ENCODE results near the gene VANGL1.

Gene VANGL1

DNA sequence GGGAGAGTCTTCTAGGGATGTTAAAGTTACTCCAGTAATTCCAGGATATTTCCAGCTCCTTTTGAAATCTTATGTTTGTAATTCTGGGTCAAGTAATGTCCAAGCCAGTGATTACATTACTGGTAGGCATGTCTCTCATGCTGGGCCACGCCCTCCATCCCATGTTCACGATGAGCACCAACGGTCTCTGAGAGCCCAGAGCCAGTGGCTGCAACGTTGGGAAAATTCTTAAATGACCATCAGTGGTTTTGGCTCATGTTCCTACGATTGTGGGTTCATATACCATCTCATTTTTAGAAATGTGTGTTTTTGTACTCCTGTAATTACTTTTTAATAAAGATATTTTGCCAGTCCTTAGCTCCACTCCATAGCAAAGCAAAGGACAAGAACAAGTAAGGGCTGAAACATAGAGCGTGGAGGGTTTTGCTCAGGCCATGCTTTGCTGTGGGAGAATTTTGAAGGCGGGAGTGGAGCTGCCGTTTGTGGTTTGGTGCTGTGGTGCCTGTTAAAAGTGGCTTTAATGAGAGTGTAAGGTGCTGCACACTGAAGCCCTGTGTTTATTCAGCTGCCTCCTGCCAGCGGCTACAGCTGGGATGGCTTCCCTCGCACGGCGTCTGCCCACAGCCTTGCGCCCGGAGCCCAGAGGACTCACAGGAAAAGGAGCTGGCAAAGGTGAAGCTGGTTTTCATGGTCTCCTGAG, 28.9 kb downstream of the VANGL1 start:
- no peak for DNase-seq

DNA sequence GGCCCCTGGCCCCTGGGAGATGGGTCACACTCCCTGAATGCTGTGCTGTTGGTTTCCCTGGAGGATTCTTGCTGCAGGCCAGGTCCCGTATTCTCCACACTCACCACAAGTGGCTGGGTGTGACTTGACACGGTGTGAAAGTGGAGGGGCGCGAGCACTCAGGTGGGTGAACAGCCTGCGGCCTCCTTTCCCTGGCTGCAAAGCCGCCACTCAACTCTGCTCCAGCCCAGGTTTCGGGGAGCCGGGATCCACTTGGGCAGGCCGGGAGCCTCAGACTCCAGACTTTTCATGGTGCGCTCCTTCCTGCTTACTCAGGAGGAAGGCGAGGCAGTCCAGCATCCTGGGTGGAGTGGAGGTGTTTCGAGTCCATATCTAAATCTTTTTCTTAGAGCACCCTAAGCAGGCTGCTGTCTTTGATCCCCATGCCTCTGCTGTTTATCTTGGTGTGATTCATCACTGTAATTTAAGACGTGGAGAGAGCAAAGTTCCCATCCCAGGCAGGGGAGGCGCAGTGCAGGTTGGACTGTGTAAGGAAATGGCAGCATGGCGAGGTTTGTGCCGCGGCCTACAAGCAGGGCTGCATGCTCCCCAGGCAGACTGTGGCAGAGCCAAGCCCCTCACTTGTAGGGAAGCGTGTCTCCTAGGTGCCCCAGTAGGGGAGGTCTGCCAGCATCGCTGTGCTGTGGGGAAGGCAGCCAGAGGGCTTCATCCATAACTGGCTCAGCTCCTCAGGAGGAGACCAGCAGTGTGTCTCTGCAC, 29.6 kb downstream of the VANGL1 start:
- DNase-seq: no peak

GRCh38 chr1:115672224-115673009, 30.6 kb downstream of the VANGL1 start:
- no peak for DNase-seq

DNA sequence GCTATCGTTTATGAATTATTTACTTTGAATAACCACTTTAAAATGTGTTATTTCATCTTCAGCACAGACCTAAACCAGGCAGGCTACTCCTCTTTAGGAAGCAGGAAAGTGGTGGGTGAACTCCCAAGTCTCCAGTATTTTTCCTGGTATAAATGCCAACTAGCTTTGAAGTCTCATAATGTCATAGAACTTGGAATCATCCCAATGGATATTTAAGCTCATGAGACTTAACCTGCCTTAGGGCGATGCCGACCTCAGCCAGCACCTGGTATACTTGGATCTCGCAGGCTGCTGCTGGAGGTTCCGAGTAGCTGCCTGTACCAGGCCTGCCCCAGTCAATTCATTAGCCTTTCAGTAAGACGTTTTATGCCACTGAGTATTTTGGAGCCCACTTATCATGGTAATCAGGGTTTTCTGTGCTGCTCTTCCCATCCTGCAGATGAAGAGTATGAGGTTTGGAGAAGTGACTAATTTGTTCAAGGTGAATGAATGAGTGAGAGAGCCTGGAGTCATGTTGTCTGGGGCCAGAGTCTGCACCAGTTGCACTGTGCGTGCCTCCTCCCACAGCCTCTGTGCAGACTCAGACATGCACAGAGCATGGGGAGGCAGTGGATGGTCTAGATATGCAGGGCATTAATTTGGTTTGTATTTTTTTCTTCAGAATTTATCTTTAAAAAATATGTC, 34.9 kb downstream of the VANGL1 start:
- no peak for DNase-seq

GRCh38 chr1:115677182-115677555, 35.4 kb downstream of the VANGL1 start:
- no peak for DNase-seq

DNA sequence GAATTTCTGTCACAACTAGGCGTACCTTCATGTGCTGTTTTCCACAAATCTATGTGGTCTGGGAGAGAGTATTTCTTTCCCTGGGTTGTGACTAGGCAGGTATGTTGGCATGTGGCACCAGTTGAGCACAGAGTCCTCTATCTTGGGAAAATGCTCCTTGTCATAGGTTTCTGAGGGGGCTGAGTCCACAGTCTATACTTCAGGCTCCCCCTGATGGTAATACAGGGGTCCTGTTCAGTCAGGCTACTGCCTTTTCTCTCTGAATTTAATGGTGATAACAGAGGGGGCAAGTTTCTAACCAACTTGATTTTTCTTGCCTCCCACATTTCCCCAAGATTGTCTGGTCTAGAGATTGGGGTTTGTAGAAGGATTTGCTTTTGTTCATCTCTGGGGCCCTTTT, 35.8 kb downstream of the VANGL1 start:
- no peak for DNase-seq

DNA sequence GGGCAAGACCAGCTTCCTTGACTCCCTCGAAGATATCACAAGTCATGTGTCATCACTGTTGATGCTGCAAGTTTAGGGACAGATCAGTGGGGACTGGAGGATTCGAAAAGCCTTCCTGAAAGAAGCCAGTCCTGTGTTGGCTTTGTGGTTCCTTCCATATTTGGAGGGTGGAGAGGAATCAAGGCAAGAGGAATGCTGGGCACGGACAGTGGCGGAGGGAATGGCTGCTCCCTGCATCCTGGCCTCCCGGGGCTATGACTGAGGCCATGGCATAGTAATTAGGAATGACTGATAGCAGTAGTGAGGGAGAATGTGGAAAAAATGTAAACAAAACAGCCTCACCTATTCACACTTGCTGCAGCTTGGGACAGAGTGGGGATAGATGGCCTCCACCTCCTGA, 36.4 kb downstream of the VANGL1 start:
- DNase-seq: no peak

DNA sequence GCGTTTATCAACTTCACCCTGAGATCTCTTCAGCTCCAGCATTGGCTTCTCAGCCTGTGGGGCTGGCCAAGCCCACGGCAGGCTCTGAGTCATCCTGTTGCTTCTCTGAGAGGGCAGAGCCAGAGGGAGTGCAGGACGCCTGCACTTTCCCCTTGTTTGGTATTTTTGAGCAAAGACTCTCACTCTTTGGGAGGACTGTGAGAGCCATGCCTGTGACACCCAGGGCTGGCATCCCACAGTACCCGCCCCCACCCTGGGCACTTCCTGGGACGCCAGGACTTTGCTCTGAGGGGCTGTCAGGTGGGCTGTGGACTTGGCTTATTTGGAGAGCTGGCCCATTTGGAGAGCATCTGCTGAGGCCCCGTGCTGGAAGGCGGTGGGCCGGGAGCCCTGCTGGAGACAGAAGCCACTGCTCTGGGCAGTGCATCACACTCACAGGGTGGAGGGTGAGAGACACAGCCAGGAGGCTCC, 37.4 kb downstream of the VANGL1 start:
- DNase-seq: no peak

GRCh38 chr1:115680730-115681111, 39.0 kb downstream of the VANGL1 start:
- no peak for DNase-seq

DNA sequence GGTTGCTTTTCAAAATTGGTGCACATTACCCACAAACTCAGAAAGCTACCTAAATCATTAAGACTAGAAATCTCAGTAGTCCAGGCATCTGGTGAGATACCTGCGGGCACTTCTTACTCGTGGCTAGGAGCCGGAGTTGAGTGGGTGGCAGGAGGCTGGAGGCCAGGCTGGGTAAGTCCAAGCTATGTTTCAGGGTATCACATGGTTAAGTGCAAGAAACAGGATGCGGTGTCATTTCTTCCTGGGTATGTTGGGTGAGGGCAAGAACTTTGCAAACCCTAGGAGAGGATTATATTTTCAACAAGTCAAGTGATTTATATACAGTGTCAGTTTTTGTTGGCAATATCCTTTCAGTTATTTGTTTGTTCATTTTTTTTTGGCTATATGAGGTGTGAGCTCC, 41.0 kb downstream of the VANGL1 start:
- no peak for DNase-seq

- no peak for DNase-seq
Observed at GRCh38 chr1:115685029-115685705, 43.4 kb downstream of the VANGL1 start.

DNA sequence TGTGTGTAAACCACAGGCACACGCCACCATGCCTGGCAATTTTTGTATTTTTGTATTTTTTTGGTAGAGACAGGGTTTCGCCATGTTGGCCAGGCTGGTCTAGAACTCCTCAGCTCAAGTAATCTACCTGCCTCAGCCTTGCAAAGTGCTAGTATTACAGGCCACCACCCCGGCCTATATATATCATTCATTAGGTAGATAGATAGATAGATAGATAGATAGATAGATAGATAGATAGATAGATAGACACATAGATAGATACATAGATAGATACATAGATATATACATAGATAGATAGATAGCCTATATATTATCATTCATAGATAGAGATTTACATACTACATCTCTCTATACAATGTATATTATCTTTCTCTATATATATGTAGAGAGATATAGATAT, 46.0 kb downstream of the VANGL1 start:
- no peak for DNase-seq

DNA sequence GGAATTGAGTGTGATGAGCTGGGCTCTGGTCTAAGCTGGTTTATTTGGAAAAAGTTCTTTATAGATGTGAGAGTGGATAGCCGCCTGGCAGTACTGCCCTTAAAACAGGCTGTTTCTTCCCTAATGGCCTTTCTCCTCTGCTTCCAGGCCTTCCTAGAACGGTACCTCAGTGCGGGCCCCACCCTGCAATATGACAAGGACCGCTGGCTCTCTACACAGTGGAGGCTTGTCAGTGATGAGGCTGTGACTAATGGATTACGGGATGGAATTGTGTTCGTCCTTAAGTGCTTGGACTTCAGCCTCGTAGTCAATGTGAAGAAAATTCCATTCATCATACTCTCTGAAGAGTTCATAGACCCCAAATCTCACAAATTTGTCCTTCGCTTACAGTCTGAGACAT, 49.2 kb downstream of the VANGL1 start:
- DNase-seq: no peak

DNA sequence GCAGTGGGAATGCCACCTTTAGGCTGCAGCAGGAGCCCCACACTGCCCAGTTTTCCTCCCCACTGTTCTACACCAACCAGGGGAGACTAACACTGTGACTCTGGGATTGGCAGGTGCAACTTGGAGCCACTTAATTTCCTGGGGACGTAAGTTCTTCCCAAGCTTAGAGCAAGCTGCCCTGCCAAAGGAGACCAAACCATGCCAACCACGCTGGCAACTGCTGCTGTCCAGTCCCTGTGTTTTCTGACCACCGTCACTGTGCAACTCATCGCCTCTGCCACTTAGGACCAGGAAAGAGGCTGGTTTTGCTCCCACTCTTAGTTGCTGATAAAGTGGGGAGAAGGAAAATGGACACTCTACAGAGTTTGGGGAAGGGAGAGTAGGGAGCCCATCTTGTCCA, 50.5 kb downstream of the VANGL1 start:
- DNase-seq: no peak

- DNase-seq: no peak
Observed at GRCh38 chr1:115694805-115695204, 53.0 kb downstream of the VANGL1 start.

GRCh38 chr1:115697619-115698018, 55.8 kb downstream of the VANGL1 start:
- DNase-seq: no peak

- no peak for DNase-seq
Observed at GRCh38 chr1:115701090-115701489, 59.3 kb downstream of the VANGL1 start.

- no peak for DNase-seq
Observed at GRCh38 chr1:115702959-115703358, 61.2 kb downstream of the VANGL1 start.

- DNase-seq: no peak
Observed at GRCh38 chr1:115705085-115705951, 63.5 kb downstream of the VANGL1 start.

- DNase-seq: no peak
Observed at GRCh38 chr1:115705963-115706362, 64.2 kb downstream of the VANGL1 start.

GRCh38 chr1:115706587-115707425, 65.0 kb downstream of the VANGL1 start:
- peak; percentile 28 for DNase-seq

All from NCI-H2171 treated with DMSO at 0.1 percent for 48 hours (cell line).